ENCODE results near the gene NIM1K. TPM values are rescaled to one million over a fixed set of nuclear protein-coding genes. Genes with fewer than 3 reads are reported as not detected.
"Not testable (repeated sequence)": the region's sequence is repeated elsewhere in the genome, so short reads cannot be mapped to it uniquely, and the experiment has no call there.

The NIM1K gene
- total and polyA plus RNA-seq, 4 donors, result 0.26 to 1.5 (median 0.58) TPM; not detected in 1

DNA sequence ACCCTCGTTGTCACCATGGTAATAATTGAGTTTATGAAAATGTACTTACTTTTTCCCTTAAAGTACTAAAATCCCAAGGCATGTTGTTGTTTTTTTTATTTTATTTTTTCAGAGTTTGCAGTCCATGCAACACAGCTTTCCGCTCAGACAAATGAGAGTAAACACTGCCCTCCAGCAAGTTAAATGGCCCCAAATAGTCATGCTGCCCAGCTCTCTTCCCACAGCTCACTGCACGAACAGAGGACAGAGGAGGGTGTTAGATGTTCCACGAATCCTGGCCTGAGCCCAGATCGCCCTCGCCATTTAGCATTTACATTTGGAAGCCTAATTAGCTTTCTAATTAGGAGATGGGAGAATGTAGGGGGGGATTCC is 1.9 kb downstream of the NIM1K start:
- H3K27me3 ChIP-seq (ENCODE audit: control insufficient read depth in 1 of 2, insufficient read depth in 2 of 2, low read length in 1 of 2), result no peaks in the 10 kb centered on the region
- ATAC-seq (ENCODE audit: low FRiP score), result no peak
- no peak overlapping the region for H3K27ac ChIP-seq (ENCODE audit: low read depth in 1 of 2, low read length in 2 of 2)
- H3K9me3 ChIP-seq (ENCODE audit: control insufficient read depth, low read length), result no peaks in the 10 kb centered on the region
- intact Hi-C loops (cut with DNase I), result loop anchor here in 1 of 2 donors (5.0 kb wide), 1 partner anchor 72 kb away; the partner anchor contains the start of gene ZNF131
- no peaks in the 10 kb centered on the region for H3K36me3 ChIP-seq (ENCODE audit: control insufficient read depth in 1 of 2, insufficient read depth in 2 of 2, low read length in 1 of 2)
- DNase-seq, result no peak
- H3K4me3 ChIP-seq (ENCODE audit: low read length in 2 of 2), result peak overlapping the region in 1 of 2 donors; percentile 34
- 21 to 23% methylated on average over 6 of the region's 6 CpGs for WGBS, 2 donors
- no peaks in the 10 kb centered on the region for H3K4me1 ChIP-seq (ENCODE audit: control insufficient read depth in 1 of 2, insufficient read depth in 2 of 2, low read length in 2 of 2)

DNA sequence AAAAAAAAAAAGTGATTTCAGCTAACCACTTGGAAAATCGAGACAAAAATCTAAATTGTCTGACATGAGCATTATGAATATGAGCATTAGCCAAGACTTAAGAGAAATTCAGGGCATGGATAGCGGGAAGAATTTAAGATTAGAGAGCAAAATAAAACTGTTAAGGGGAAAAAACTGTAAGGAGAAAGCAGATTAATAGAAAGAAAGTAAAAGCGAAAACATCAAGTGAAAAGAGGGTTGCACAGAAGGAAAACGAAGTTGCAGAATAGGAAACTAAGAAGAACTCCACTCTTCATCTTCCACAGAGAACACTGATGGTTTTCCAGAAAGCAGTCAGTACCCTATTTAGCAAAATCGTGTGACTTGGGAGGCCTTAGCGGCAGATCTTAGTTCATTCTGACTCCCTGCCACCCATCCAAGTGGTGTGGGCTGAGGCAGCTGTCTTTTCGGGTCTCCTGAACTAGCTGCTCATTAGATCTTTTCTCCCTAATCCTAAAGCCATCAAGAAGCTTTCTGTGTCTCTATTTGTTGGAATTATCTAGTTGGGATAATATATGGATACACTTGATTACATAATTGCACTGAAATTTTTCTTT is 3.7 kb downstream of the NIM1K start:
- intact Hi-C loops (cut with DNase I), result no loop called here
- 77 to 79% methylated on average over 7 of the region's 7 CpGs for WGBS, 2 donors

GRCh38 chr5:43197535-43197934 is 5.5 kb downstream of the NIM1K start:
- Histone ChIP-seq H3K4me1 (ENCODE audit: control insufficient read depth in 1 of 2, insufficient read depth in 2 of 2, low read length in 2 of 2) (no peaks in the 10 kb centered on the region), H3K36me3 (ENCODE audit: control insufficient read depth in 1 of 2, insufficient read depth in 2 of 2, low read length in 1 of 2) (no peaks in the 10 kb centered on the region), H3K27ac (ENCODE audit: low read depth in 1 of 2, low read length in 2 of 2) (no peak overlapping the region), H3K9me3 (ENCODE audit: control insufficient read depth, low read length) (no peaks in the 10 kb centered on the region), H3K4me3 (ENCODE audit: low read length in 2 of 2) (no peak overlapping the region), H3K27me3 (ENCODE audit: control insufficient read depth in 1 of 2, insufficient read depth in 2 of 2, low read length in 1 of 2) (no peaks in the 10 kb centered on the region)
- no peak for DNase-seq
- intact Hi-C loops (cut with DNase I), result no loop called here
- ATAC-seq (ENCODE audit: low FRiP score), result no peak
- 59 to 63% methylated on average over 3 of the region's 3 CpGs for WGBS, 2 donors

More for the DNA sequence above, 3.7 kb downstream of the NIM1K start:
- H3K4me3 ChIP-seq (ENCODE audit: low read length in 2 of 2), result no peak overlapping the region
- H3K27me3 ChIP-seq (ENCODE audit: control insufficient read depth in 1 of 2, insufficient read depth in 2 of 2, low read length in 1 of 2), result no peaks in the 10 kb centered on the region
- H3K9me3 ChIP-seq (ENCODE audit: control insufficient read depth, low read length), result no peaks in the 10 kb centered on the region
- ATAC-seq (ENCODE audit: low FRiP score), result no peak
- no peak overlapping the region for H3K27ac ChIP-seq (ENCODE audit: low read depth in 1 of 2, low read length in 2 of 2)
- H3K4me1 ChIP-seq (ENCODE audit: control insufficient read depth in 1 of 2, insufficient read depth in 2 of 2, low read length in 2 of 2), result no peaks in the 10 kb centered on the region
- no peak for DNase-seq
- H3K36me3 ChIP-seq (ENCODE audit: control insufficient read depth in 1 of 2, insufficient read depth in 2 of 2, low read length in 1 of 2), result no peaks in the 10 kb centered on the region

GRCh38 chr5:43201442-43201841 is 9.4 kb downstream of the NIM1K start:
- H3K27me3 ChIP-seq (ENCODE audit: control insufficient read depth in 1 of 2, insufficient read depth in 2 of 2, low read length in 1 of 2), result not testable (repeated sequence)
- WGBS, 2 donors, result 90 to 91% methylated on average over 5 of the region's 5 CpGs

GRCh38 chr5:43202380-43202779 is 10.4 kb downstream of the NIM1K start:
- DNase-seq (no peak), ATAC-seq (ENCODE audit: low FRiP score) (no peak)
- Histone ChIP-seq H3K27me3 (ENCODE audit: control insufficient read depth in 1 of 2, insufficient read depth in 2 of 2, low read length in 1 of 2) (no peaks in the 10 kb centered on the region), H3K4me1 (ENCODE audit: control insufficient read depth in 1 of 2, insufficient read depth in 2 of 2, low read length in 2 of 2) (no peaks in the 10 kb centered on the region), H3K4me3 (ENCODE audit: low read length in 2 of 2) (no peak overlapping the region), H3K9me3 (ENCODE audit: control insufficient read depth, low read length) (no peaks in the 10 kb centered on the region), H3K36me3 (ENCODE audit: control insufficient read depth in 1 of 2, insufficient read depth in 2 of 2, low read length in 1 of 2) (no peaks in the 10 kb centered on the region), H3K27ac (ENCODE audit: low read depth in 1 of 2, low read length in 2 of 2) (no peak overlapping the region)
- intact Hi-C loops (cut with DNase I), result no loop called here
- 56 to 72% methylated on average over 5 of the region's 5 CpGs for WGBS, 2 donors

More at GRCh38 chr5:43201442-43201841, 9.4 kb downstream of the NIM1K start:
- H3K4me1 ChIP-seq (ENCODE audit: control insufficient read depth in 1 of 2, insufficient read depth in 2 of 2, low read length in 2 of 2); DNase-seq; H3K9me3 ChIP-seq (ENCODE audit: control insufficient read depth, low read length); H3K36me3 ChIP-seq (ENCODE audit: control insufficient read depth in 1 of 2, insufficient read depth in 2 of 2, low read length in 1 of 2); ATAC-seq (ENCODE audit: low FRiP score); intact Hi-C loops (cut with DNase I); H3K27ac ChIP-seq (ENCODE audit: low read depth in 1 of 2, low read length in 2 of 2); H3K4me3 ChIP-seq (ENCODE audit: low read length in 2 of 2): not testable (repeated sequence)

DNA sequence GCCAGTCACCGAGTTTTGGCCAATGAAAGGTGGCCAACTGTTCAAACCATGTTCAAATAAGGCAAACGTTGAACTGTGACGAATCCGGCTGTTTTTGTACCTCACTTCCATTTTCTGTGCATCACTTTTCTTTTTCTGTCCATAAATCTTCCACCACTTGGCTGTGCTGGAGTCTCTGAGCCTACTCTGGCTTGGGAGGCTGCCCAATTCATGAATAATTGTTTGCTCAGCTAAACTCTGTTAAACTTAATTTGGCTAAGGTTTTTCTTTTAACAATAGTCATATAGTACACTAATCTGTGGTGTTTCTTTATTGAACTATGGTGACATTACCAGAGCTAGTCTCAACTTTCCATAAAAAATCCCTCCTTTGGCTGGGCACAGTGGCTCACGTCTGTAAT is 11.3 kb downstream of the NIM1K start:
- no peaks in the 10 kb centered on the region for H3K27me3 ChIP-seq (ENCODE audit: control insufficient read depth in 1 of 2, insufficient read depth in 2 of 2, low read length in 1 of 2)
- intact Hi-C loops (cut with DNase I), result no loop called here
- H3K27ac ChIP-seq (ENCODE audit: low read depth in 1 of 2, low read length in 2 of 2), result no peak overlapping the region
- no peaks in the 10 kb centered on the region for H3K4me1 ChIP-seq (ENCODE audit: control insufficient read depth in 1 of 2, insufficient read depth in 2 of 2, low read length in 2 of 2)
- no peaks in the 10 kb centered on the region for H3K9me3 ChIP-seq (ENCODE audit: control insufficient read depth, low read length)
- ATAC-seq (ENCODE audit: low FRiP score) (no peak), DNase-seq (no peak)
- no peaks in the 10 kb centered on the region for H3K36me3 ChIP-seq (ENCODE audit: control insufficient read depth in 1 of 2, insufficient read depth in 2 of 2, low read length in 1 of 2)
- no peak overlapping the region for H3K4me3 ChIP-seq (ENCODE audit: low read length in 2 of 2)
- 65 to 73% methylated on average over 5 of the region's 5 CpGs for WGBS, 2 donors

DNA sequence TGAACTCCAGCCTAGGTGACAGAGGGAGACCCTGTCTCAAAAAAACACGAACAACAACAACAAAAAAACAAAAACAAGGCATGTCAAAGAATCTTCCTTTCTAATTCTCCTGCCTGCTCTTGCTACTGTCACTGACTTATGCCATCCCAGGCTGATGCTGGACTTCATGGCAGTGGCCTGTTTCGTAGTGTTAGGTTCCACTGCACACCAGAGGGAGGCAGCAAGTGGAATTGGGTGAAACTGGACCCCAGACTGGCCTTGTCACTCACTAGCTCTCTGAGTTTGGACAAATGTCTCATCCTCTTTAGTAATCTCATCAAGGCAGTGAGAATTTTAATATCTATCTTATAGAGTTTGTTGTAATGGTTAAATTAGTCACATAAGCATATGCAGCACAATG is 12.9 kb downstream of the NIM1K start:
- H3K27ac ChIP-seq (ENCODE audit: low read depth in 1 of 2, low read length in 2 of 2), result no peak overlapping the region
- WGBS, 2 donors, result 66 to 67% methylated on average over 2 of the region's 2 CpGs
- intact Hi-C loops (cut with DNase I), result no loop called here
- no peaks in the 10 kb centered on the region for H3K9me3 ChIP-seq (ENCODE audit: control insufficient read depth, low read length)
- H3K4me1 ChIP-seq (ENCODE audit: control insufficient read depth in 1 of 2, insufficient read depth in 2 of 2, low read length in 2 of 2), result no peaks in the 10 kb centered on the region
- DNase-seq (no peak), ATAC-seq (ENCODE audit: low FRiP score) (no peak)
- no peak overlapping the region for H3K4me3 ChIP-seq (ENCODE audit: low read length in 2 of 2)
- H3K27me3 ChIP-seq (ENCODE audit: control insufficient read depth in 1 of 2, insufficient read depth in 2 of 2, low read length in 1 of 2), result no peaks in the 10 kb centered on the region
- H3K36me3 ChIP-seq (ENCODE audit: control insufficient read depth in 1 of 2, insufficient read depth in 2 of 2, low read length in 1 of 2), result no peaks in the 10 kb centered on the region

GRCh38 chr5:43207601-43208000 is 15.6 kb downstream of the NIM1K start:
- Histone ChIP-seq H3K4me3 (ENCODE audit: low read length in 2 of 2) (no peak overlapping the region), H3K4me1 (ENCODE audit: control insufficient read depth in 1 of 2, insufficient read depth in 2 of 2, low read length in 2 of 2) (no peaks in the 10 kb centered on the region), H3K27me3 (ENCODE audit: control insufficient read depth in 1 of 2, insufficient read depth in 2 of 2, low read length in 1 of 2) (no peaks in the 10 kb centered on the region), H3K36me3 (ENCODE audit: control insufficient read depth in 1 of 2, insufficient read depth in 2 of 2, low read length in 1 of 2) (no peaks in the 10 kb centered on the region), H3K27ac (ENCODE audit: low read depth in 1 of 2, low read length in 2 of 2) (no peak overlapping the region), H3K9me3 (ENCODE audit: control insufficient read depth, low read length) (no peaks in the 10 kb centered on the region)
- no peak for ATAC-seq (ENCODE audit: low FRiP score)
- 56 to 69% methylated on average over 4 of the region's 4 CpGs for WGBS, 2 donors
- no peak for DNase-seq
- intact Hi-C loops (cut with DNase I), result no loop called here

GRCh38 chr5:43208658-43209057 is 16.6 kb downstream of the NIM1K start:
- no peaks in the 10 kb centered on the region for H3K36me3 ChIP-seq (ENCODE audit: control insufficient read depth in 1 of 2, insufficient read depth in 2 of 2, low read length in 1 of 2)
- DNase-seq (no peak), ATAC-seq (ENCODE audit: low FRiP score) (no peak)
- no peak overlapping the region for H3K27ac ChIP-seq (ENCODE audit: low read depth in 1 of 2, low read length in 2 of 2)
- H3K9me3 ChIP-seq (ENCODE audit: control insufficient read depth, low read length), result no peaks in the 10 kb centered on the region
- intact Hi-C loops (cut with DNase I), result no loop called here
- H3K4me3 ChIP-seq (ENCODE audit: low read length in 2 of 2), result no peak overlapping the region
- no peaks in the 10 kb centered on the region for H3K27me3 ChIP-seq (ENCODE audit: control insufficient read depth in 1 of 2, insufficient read depth in 2 of 2, low read length in 1 of 2)
- no peaks in the 10 kb centered on the region for H3K4me1 ChIP-seq (ENCODE audit: control insufficient read depth in 1 of 2, insufficient read depth in 2 of 2, low read length in 2 of 2)
- 0 to 3% methylated on average over 1 of the region's 1 CpG for WGBS, 2 donors
